Upper lobe of right lung (tissue), 1 donor: ENCODE data around the gene FRMD4A. TPM values are rescaled to one million over a fixed set of nuclear protein-coding genes. Genes with fewer than 3 reads are reported as not detected.

Experiments used
- ATAC-seq: fragments of 200-7000 bp; cut with Tn5 transposase; one replicate; pipeline ENCODE4 v1.9.1; 2020; ENCODE audit warnings: mild to moderate bottlenecking, moderate library complexity
- DNase-seq: peaks from one replicate; pipeline ENCODE4 v3.0.0-alpha.2; 2020
- H3K27ac ChIP-seq: fragments of 200-600 bp; one replicate; pipeline ENCODE4 v1.8.0; 2022
- H3K27me3 ChIP-seq: fragments of 200-600 bp; one replicate; pipeline ENCODE4 v1.8.0; 2022; ENCODE audit warnings: mild to moderate bottlenecking
- H3K36me3 ChIP-seq: fragments of 200-600 bp; one replicate; pipeline ENCODE4 v1.8.0; 2022
- H3K4me1 ChIP-seq: fragments of 200-600 bp; one replicate; pipeline ENCODE4 v1.8.0; 2022
- H3K4me3 ChIP-seq: fragments of 200-600 bp; one replicate; pipeline ENCODE4 v1.8.0; 2022; ENCODE audit warnings: mild to moderate bottlenecking
- H3K9me3 ChIP-seq: fragments of 200-600 bp; one replicate; pipeline ENCODE4 v1.8.0; 2022
- CTCF ChIP-seq: fragments of 200-600 bp; IDR thresholded peaks from one replicate; pipeline ENCODE4 v1.8.0; 2022; ENCODE audit warnings: antibody characterized with exemption
- intact Hi-C: fragments of 100-400 bp; cut with DNase I; formaldehyde crosslinking; loops from one replicate; pipeline ENCODE4 v1.11.0; 2022
- total RNA-seq: library from RNA; stranded (reverse); fragmentation: NEBNext Ultra II Directional; extraction: Animal tissue kit (Norgen Biotek cat#: 25700); gene quantifications from one replicate; pipeline ENCODE4 v1.2.1, GENCODE V29; 2021
- donor health status: DM: no; HTN: yes; CAD: no; lungs with severe emphysema.

The FRMD4A gene
- total RNA-seq, 1 donor from 2014 or later, result 38.3 TPM

GRCh38 chr10:13715100-13715499, 615.6 kb downstream of the FRMD4A start:
- no peak for TF ChIP-seq CTCF
- Histone ChIP-seq H3K27ac (no peak overlapping the region), H3K36me3 (no peaks in the 10 kb centered on the region), H3K4me1 (peaks cover 46% of the 10 kb centered on the region), H3K9me3 (no peaks in the 10 kb centered on the region), H3K4me3 (no peak overlapping the region), H3K27me3 (no peaks in the 10 kb centered on the region)
- ATAC-seq (no peak), DNase-seq (no peak)
- intact Hi-C loops, result no loop called here

- Histone ChIP-seq H3K27ac (peak overlapping the region; percentile 51), H3K4me3 (no peak overlapping the region), H3K27me3 (no peaks in the 10 kb centered on the region), H3K4me1 (peaks cover 32% of the 10 kb centered on the region), H3K9me3 (no peaks in the 10 kb centered on the region), H3K36me3 (no peaks in the 10 kb centered on the region)
- peak; percentile 91 for ATAC-seq
- DNase-seq, result peak; percentile 81
- TF ChIP-seq CTCF, result no peak
- intact Hi-C loops, result no loop called here
Measured at GRCh38 chr10:13712837-13713581, 617.7 kb downstream of the FRMD4A start.

- Histone ChIP-seq H3K4me3 (no peak overlapping the region), H3K9me3 (no peaks in the 10 kb centered on the region), H3K27me3 (no peaks in the 10 kb centered on the region), H3K4me1 (peaks cover 31% of the 10 kb centered on the region), H3K27ac (no peak overlapping the region), H3K36me3 (no peaks in the 10 kb centered on the region)
- ATAC-seq (peak; percentile 20), DNase-seq (no peak)
- no peak for TF ChIP-seq CTCF
- intact Hi-C loops, result no loop called here
Measured at GRCh38 chr10:13712476-13712836, 618.3 kb downstream of the FRMD4A start.

- peaks cover 29% of the 10 kb centered on the region for H3K4me1 ChIP-seq
- H3K4me3 ChIP-seq, result no peak overlapping the region
- ATAC-seq, result no peak
- TF ChIP-seq CTCF, result no peak
- no peaks in the 10 kb centered on the region for H3K9me3 ChIP-seq
- no peak for DNase-seq
- intact Hi-C loops, result no loop called here
- no peak overlapping the region for H3K27ac ChIP-seq
- H3K27me3 ChIP-seq, result no peaks in the 10 kb centered on the region
- no peaks in the 10 kb centered on the region for H3K36me3 ChIP-seq
Measured at GRCh38 chr10:13711291-13711690, 619.4 kb downstream of the FRMD4A start.

GRCh38 chr10:13709931-13710650, 620.6 kb downstream of the FRMD4A start:
- no peak for ATAC-seq
- Histone ChIP-seq H3K27me3 (no peaks in the 10 kb centered on the region), H3K36me3 (no peaks in the 10 kb centered on the region), H3K27ac (no peak overlapping the region), H3K9me3 (no peaks in the 10 kb centered on the region), H3K4me3 (no peak overlapping the region), H3K4me1 (peaks cover 30% of the 10 kb centered on the region)
- intact Hi-C loops, result no loop called here
- no peak for DNase-seq
- no peak for TF ChIP-seq CTCF
